ENCODE results near the gene HOXA6.

DNA sequence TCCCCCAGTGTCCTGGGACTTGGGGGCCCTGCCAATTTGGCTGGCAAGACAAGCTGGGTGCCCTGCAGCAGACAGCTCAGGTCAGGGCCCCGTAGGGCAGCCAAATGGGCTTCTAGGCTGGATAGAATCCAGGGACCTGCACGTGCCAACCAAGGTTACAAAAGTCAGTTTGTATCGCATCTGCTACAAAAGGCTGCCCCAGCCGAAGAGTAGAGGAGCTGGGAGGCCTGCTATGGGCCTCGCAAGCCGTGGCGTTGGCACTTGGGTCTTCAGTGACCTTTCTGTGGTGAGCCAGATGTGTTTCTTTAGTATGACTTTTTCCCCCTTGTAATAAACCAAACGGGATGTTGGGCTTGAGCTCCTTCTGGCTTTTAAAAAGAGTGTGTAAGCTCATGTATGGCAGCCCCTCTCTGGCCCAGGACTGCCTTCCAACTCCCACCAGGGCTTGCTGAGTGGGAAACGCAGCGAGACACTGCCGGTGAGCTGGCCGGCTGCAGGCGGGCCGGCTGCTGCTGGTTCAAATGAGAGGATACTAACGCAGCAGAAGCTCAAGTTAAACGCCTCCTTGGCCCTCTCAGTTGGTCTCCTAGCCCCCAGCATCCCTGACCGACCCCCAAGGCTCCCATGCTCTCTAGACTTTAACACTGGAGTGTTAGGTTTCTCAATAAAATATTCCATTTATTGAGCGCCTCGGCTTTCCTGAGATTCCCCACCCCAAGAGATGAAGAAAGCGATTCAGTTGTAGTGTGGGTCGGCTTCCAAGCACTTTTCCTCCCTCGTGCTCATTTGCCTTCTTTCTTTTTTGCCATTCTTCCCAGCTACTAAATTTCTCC lies 29.6 kb upstream of the HOXA6 start:
- TF ChIP-seq POLR2AphosphoS5 (IDR thresholded peaks at IDR 0.05; ENCODE audit: low read depth), result no peak
- TF ChIP-seq, protein P1, sequence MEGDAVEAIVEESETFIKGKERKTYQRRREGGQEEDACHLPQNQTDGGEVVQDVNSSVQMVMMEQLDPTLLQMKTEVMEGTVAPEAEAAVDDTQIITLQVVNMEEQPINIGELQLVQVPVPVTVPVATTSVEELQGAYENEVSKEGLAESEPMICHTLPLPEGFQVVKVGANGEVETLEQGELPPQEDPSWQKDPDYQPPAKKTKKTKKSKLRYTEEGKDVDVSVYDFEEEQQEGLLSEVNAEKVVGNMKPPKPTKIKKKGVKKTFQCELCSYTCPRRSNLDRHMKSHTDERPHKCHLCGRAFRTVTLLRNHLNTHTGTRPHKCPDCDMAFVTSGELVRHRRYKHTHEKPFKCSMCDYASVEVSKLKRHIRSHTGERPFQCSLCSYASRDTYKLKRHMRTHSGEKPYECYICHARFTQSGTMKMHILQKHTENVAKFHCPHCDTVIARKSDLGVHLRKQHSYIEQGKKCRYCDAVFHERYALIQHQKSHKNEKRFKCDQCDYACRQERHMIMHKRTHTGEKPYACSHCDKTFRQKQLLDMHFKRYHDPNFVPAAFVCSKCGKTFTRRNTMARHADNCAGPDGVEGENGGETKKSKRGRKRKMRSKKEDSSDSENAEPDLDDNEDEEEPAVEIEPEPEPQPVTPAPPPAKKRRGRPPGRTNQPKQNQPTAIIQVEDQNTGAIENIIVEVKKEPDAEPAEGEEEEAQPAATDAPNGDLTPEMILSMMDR (IDR thresholded peaks at IDR 0.05; ENCODE audit: insufficient read depth, low read length), result no peak
- TF ChIP-seq SPI1 (IDR thresholded peaks at IDR 0.05; ENCODE audit: borderline replicate concordance, low read depth), result no peak
- TF ChIP-seq, protein P2, sequence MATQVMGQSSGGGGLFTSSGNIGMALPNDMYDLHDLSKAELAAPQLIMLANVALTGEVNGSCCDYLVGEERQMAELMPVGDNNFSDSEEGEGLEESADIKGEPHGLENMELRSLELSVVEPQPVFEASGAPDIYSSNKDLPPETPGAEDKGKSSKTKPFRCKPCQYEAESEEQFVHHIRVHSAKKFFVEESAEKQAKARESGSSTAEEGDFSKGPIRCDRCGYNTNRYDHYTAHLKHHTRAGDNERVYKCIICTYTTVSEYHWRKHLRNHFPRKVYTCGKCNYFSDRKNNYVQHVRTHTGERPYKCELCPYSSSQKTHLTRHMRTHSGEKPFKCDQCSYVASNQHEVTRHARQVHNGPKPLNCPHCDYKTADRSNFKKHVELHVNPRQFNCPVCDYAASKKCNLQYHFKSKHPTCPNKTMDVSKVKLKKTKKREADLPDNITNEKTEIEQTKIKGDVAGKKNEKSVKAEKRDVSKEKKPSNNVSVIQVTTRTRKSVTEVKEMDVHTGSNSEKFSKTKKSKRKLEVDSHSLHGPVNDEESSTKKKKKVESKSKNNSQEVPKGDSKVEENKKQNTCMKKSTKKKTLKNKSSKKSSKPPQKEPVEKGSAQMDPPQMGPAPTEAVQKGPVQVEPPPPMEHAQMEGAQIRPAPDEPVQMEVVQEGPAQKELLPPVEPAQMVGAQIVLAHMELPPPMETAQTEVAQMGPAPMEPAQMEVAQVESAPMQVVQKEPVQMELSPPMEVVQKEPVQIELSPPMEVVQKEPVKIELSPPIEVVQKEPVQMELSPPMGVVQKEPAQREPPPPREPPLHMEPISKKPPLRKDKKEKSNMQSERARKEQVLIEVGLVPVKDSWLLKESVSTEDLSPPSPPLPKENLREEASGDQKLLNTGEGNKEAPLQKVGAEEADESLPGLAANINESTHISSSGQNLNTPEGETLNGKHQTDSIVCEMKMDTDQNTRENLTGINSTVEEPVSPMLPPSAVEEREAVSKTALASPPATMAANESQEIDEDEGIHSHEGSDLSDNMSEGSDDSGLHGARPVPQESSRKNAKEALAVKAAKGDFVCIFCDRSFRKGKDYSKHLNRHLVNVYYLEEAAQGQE (IDR thresholded peaks at IDR 0.05; ENCODE audit: insufficient replicate concordance, low read depth), result no peak
- TF ChIP-seq GABPA (IDR thresholded peaks at IDR 0.05; ENCODE audit: low read depth), result no peak
